MM.1S (cell line): ENCODE measurements around the gene OR2L3.
A peak's percentile ranks its signal among the peaks of the same experiment; 100 is the strongest.

Experiments used
- DNase-seq: peaks from one replicate; pipeline ENCODE4 v3.0.0-alpha.2; 2015
- H2AFZ ChIP-seq: fragments of 300-600 bp; sonication (generic); 2 replicates; pipeline ENCODE4 v1.6.0; 2016; ENCODE audit warnings: antibody characterized with exemption, low read length
- H3F3A ChIP-seq: fragments of 300-600 bp; sonication (generic); 2 replicates; pipeline ENCODE4 v1.6.1; 2016; ENCODE audit warnings: mild to moderate bottlenecking, antibody characterized with exemption, low read length, moderate library complexity, mixed read lengths; ENCODE audit not compliant: insufficient read depth
- H3K27ac ChIP-seq: fragments of 300-600 bp; sonication (generic); 2 replicates; pipeline ENCODE4 v1.5.1; 2016; ENCODE audit warnings: mild to moderate bottlenecking, low read length
- H3K27me3 ChIP-seq: fragments of 300-600 bp; sonication (generic); replicated peaks from 2 replicates; pipeline ENCODE4 v1.6.0; 2016; ENCODE audit warnings: low read length; ENCODE audit not compliant: insufficient read depth
- H3K36me3 ChIP-seq: fragments of 300-600 bp; sonication (generic); replicated peaks from 2 replicates; pipeline ENCODE4 v1.6.1; 2016; ENCODE audit warnings: mild to moderate bottlenecking, low read length, mixed read lengths; ENCODE audit not compliant: insufficient read depth
- H3K4me1 ChIP-seq: fragments of 300-600 bp; sonication (generic); 2 replicates; pipeline ENCODE4 v1.6.1; 2016; ENCODE audit warnings: low read length, mixed read lengths
- H3K4me2 ChIP-seq: fragments of 300-600 bp; sonication (generic); 2 replicates; pipeline ENCODE4 v1.6.0; 2016; ENCODE audit warnings: low read depth, low read length
- H3K4me3 ChIP-seq: fragments of 300-600 bp; sonication (generic); 2 replicates; pipeline ENCODE4 v1.5.1; 2016; ENCODE audit warnings: low read length, mixed read lengths
- H3K79me2 ChIP-seq: fragments of 300-600 bp; sonication (generic); 2 replicates; pipeline ENCODE4 v1.6.1; 2016; ENCODE audit warnings: mixed run types, low read length, mixed read lengths
- H3K9ac ChIP-seq: fragments of 300-600 bp; sonication (generic); 2 replicates; pipeline ENCODE4 v1.6.1; 2016; ENCODE audit warnings: low read length, mixed read lengths
- H3K9me2 ChIP-seq: fragments of 300-600 bp; sonication (generic); replicated peaks from 2 replicates; pipeline ENCODE4 v1.6.1; 2016; ENCODE audit warnings: mild to moderate bottlenecking, low read length, mixed read lengths; ENCODE audit not compliant: insufficient read depth
- H3K9me3 ChIP-seq: fragments of 300-600 bp; sonication (generic); replicated peaks from 2 replicates; pipeline ENCODE4 v1.6.1; 2016; ENCODE audit warnings: mild to moderate bottlenecking, low read length, mixed read lengths; ENCODE audit not compliant: insufficient read depth
- H4K20me1 ChIP-seq: fragments of 300-600 bp; sonication (generic); 2 replicates; pipeline ENCODE4 v1.6.1; 2016; ENCODE audit warnings: mild to moderate bottlenecking, low read length, moderate library complexity, mixed read lengths; ENCODE audit not compliant: insufficient read depth
- CTCF ChIP-seq: fragments of 300-600 bp; sonication (generic); IDR thresholded peaks from 2 replicates; pipeline ENCODE4 v1.5.1; 2016; ENCODE audit warnings: antibody characterized with exemption, low read length, mixed read lengths
- EZH2 ChIP-seq: fragments of 300-600 bp; sonication (generic); optimal IDR thresholded peaks from 2 replicates; pipeline ENCODE3; 2017; ENCODE audit warnings: low read depth, mild to moderate bottlenecking, antibody characterized with exemption, low read length, mixed read lengths
- EZH2phosphoT487 ChIP-seq: fragments of 300-600 bp; sonication (generic); IDR thresholded peaks from 2 replicates; pipeline ENCODE4 v1.6.1; 2018; ENCODE audit warnings: antibody characterized with exemption, low read length

OR2L3 gene

DNA sequence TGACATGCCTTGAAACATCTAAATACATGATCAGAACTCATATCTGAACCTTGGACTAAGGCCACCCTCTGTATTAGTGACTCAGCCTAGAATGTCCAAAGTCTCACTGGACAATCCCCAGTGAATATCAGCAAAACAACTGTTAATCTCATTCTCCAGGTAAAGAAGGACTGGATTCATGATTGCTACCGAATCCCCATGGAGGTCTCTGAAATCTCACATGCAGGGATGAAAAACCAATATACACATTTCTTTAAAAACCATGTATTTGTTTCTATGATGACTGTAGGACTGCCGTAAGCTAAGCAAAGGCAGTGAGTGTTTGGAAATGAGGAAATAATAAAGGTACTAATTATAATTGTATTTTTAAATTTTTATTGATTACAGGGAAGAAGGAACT lies at the start of gene OR2L3:
TSS of gene OR2L3 (plus strand) at position 301 of the 400 bp plus-strand sequence. CDS start 13,846 bp downstream, outside the sequence.
- no peaks in the 10 kb centered on the region; the same call in 1 of the 2 replicates for H3K9me2 ChIP-seq
- H3K4me2 ChIP-seq = peak within 1 kb of the TSS; percentile 57
- TF ChIP-seq EZH2phosphoT487 = no peak
- TF ChIP-seq EZH2 = no peak
- TF ChIP-seq CTCF = no peak
- peaks cover 12% of the 10 kb centered on the region for H3F3A ChIP-seq
- H3K27me3 ChIP-seq = no peaks in the 10 kb centered on the region
- no peaks in the 10 kb centered on the region for H3K36me3 ChIP-seq
- peak within 1 kb of the TSS; percentile 43; the same call in 1 of the 2 replicates for H3K4me3 ChIP-seq
- H3K27ac ChIP-seq = peak within 1 kb of the TSS; percentile 31; the same call in 1 of the 2 replicates
- H2AFZ ChIP-seq = 0 out of 2 replicates have a peak within 1 kb of the TSS, but pooled peaks have one; percentile 17
- no peak for DNase-seq
- no peaks in the 10 kb centered on the region for H3K9me3 ChIP-seq
- H3K4me1 ChIP-seq = peaks cover 4% of the 10 kb centered on the region; the same call in 1 of the 2 replicates
- no peaks in the 10 kb centered on the region for H3K79me2 ChIP-seq
- H3K9ac ChIP-seq = no peak within 1 kb of the TSS
- H4K20me1 ChIP-seq = no peaks in the 10 kb centered on the region

- H3K4me3 ChIP-seq = no peak overlapping the region
- H3K27me3 ChIP-seq = no peaks in the 10 kb centered on the region
- H3K4me1 ChIP-seq = no peaks in the 10 kb centered on the region
- H3K4me2 ChIP-seq = no peak overlapping the region
- H3K9ac ChIP-seq = no peak overlapping the region
- H3K9me2 ChIP-seq = no peaks in the 10 kb centered on the region
- no peak overlapping the region for H2AFZ ChIP-seq
- no peak overlapping the region for H3K27ac ChIP-seq
- no peaks in the 10 kb centered on the region for H4K20me1 ChIP-seq
- no peaks in the 10 kb centered on the region for H3K36me3 ChIP-seq
- no peaks in the 10 kb centered on the region for H3F3A ChIP-seq
- TF ChIP-seq EZH2 = no peak
- no peak for TF ChIP-seq EZH2phosphoT487
- TF ChIP-seq CTCF = no peak
- H3K79me2 ChIP-seq = no peaks in the 10 kb centered on the region
- no peaks in the 10 kb centered on the region for H3K9me3 ChIP-seq
- no peak for DNase-seq
Measured at GRCh38 chr1:247998811-247999210, 47.8 kb upstream of the OR2L3 start.

- Histone ChIP-seq H3K27ac (no peak overlapping the region), H4K20me1 (no peaks in the 10 kb centered on the region), H3K9ac (no peak overlapping the region), H3K79me2 (no peaks in the 10 kb centered on the region), H3K9me3 (no peaks in the 10 kb centered on the region), H3K4me3 (no peak overlapping the region), H2AFZ (no peak overlapping the region), H3K4me1 (no peaks in the 10 kb centered on the region), H3K36me3 (no peaks in the 10 kb centered on the region), H3F3A (no peaks in the 10 kb centered on the region), H3K27me3 (no peaks in the 10 kb centered on the region), H3K9me2 (no peaks in the 10 kb centered on the region), H3K4me2 (no peak overlapping the region)
- no peak for DNase-seq
- TF ChIP-seq EZH2phosphoT487 = no peak
- TF ChIP-seq CTCF = no peak
- TF ChIP-seq EZH2 = no peak
Measured at GRCh38 chr1:248000169-248000568, 46.5 kb upstream of the OR2L3 start.
